Small intestine (tissue), 7 donors: Measurements from ENCODE around the gene SCG2. TPM values are rescaled to one million over a fixed set of nuclear protein-coding genes. Genes with fewer than 3 reads are reported as not detected.

Source experiments
- DNase-seq, 2 donors: peaks; one replicate each; pipeline versions ENCODE4 v3.0.0 to v3.0.0-alpha.2; 2013
- FAIRE-seq: peaks from 2 replicates; lab custom pipeline; 2012; peaks lifted over from hg19 to GRCh38; lab: Jason Lieb, UNC
- H3K27ac ChIP-seq, 3 donors: one replicate each; pipeline ENCODE4 v1.5.1; 2013; ENCODE audit warnings: low read length in 2 of 3, mild to moderate bottlenecking in 2 of 3, control low read depth in 1 of 3, inconsistent platforms in 1 of 3, low read depth in 1 of 3, moderate library complexity in 1 of 3
- H3K27me3 ChIP-seq, 3 donors: one replicate each; pipeline ENCODE4 v1.6.1; 2013; ENCODE audit warnings: low read length in 3 of 3, inconsistent platforms in 1 of 3; ENCODE audit not compliant: control insufficient read depth in 3 of 3, insufficient read depth in 3 of 3
- H3K36me3 ChIP-seq, 3 donors: one replicate each; pipeline ENCODE4 v1.6.1; 2013; ENCODE audit warnings: low read length in 3 of 3, inconsistent platforms in 1 of 3, low read depth in 1 of 3, mild to moderate bottlenecking in 1 of 3, moderate library complexity in 1 of 3; ENCODE audit not compliant: control insufficient read depth in 3 of 3, insufficient read depth in 2 of 3
- H3K4me1 ChIP-seq, 3 donors: one replicate each; pipeline ENCODE4 v1.6.1; 2013; ENCODE audit warnings: low read length in 2 of 3, inconsistent platforms in 1 of 3, low read depth in 1 of 3, mild to moderate bottlenecking in 1 of 3, moderate library complexity in 1 of 3; ENCODE audit not compliant: control insufficient read depth in 3 of 3, insufficient read depth in 2 of 3
- H3K4me3 ChIP-seq, 3 donors: one replicate each; pipeline ENCODE4 v1.5.1; 2013; ENCODE audit warnings: low read length in 3 of 3, control low read depth in 1 of 3, inconsistent platforms in 1 of 3, low read depth in 1 of 3, mild to moderate bottlenecking in 1 of 3, moderate library complexity in 1 of 3
- H3K9me3 ChIP-seq, 2 donors: one replicate each; pipeline ENCODE4 v1.6.1; 2013; ENCODE audit warnings: low read depth in 1 of 2, low read length in 1 of 2; ENCODE audit not compliant: control insufficient read depth in 2 of 2, insufficient read depth in 1 of 2
- WGBS, 3 donors: extraction: QIAGEN DNeasy Blood & Tissue Kit; methylation state at CpG; one replicate each; pipeline ENCODE4 v1.1.7; 2013; 5-methylcytosine and 5-hydroxymethylcytosine counted together
- polyA plus RNA-seq, 4 donors: library from polyadenylated mRNA; stranded (reverse) in 3 of 4; unstranded in 1 of 4; fragments of 200-250 nt in 3 of 4; fragments of 120-200 nt in 1 of 4; gene quantifications; one replicate each; pipeline versions ENCODE4 v1.2.1 to v1.2.3, GENCODE V29; 2013
- donor health status: healthy with polysubstance abuse.
- donor health status: control.
- donor health status: control.
- donor health status: Bipolar disorder and iron deficiency.
- donor health status: healthy.

Gene SCG2
- polyA plus RNA-seq, 4 donors, result 1.4 to 40.2 (median 10.2) TPM

GRCh38 chr2:223642506-223642905 is 40.3 kb upstream of the SCG2 start:
- no peaks in the 10 kb centered on the region for H3K9me3 ChIP-seq
- WGBS, 3 donors, result 93 to 96% (median 93%) methylated on average over 1 of the region's 1 CpG
- H3K4me3 ChIP-seq, result no peak overlapping the region
- no peaks in the 10 kb centered on the region for H3K4me1 ChIP-seq
- DNase-seq, result no peak
- no peak overlapping the region for H3K27ac ChIP-seq
- H3K36me3 ChIP-seq, result no peaks in the 10 kb centered on the region
- H3K27me3 ChIP-seq, result no peaks in the 10 kb centered on the region
- no peak for FAIRE-seq

DNA sequence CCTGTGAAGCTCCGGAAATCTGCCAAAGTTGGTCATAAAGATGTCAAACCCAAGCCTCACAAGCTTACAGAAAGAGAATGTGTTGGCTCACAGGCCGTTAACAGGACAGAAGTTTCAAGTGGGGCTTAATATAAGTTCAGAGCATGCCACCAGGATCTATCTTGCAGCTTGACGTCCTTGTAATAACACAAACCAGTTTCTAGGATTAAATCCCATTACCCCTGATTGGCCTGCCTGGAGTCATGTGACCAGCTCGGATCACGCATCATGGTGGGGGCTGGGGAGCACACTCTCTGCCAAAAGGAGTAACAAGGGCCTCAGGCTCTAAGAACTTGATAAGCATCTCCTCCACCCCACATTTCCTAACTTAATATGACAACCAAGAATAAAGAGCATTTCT is 38.9 kb upstream of the SCG2 start:
- 30 to 38% (median 33%) methylated on average over 5 of the region's 5 CpGs for WGBS, 3 donors
- H3K27me3 ChIP-seq, result no peaks in the 10 kb centered on the region
- no peak overlapping the region for H3K4me3 ChIP-seq
- H3K27ac ChIP-seq, result no peak overlapping the region
- FAIRE-seq, result no peak
- no peaks in the 10 kb centered on the region for H3K9me3 ChIP-seq
- H3K4me1 ChIP-seq, result no peaks in the 10 kb centered on the region
- no peak for DNase-seq
- no peaks in the 10 kb centered on the region for H3K36me3 ChIP-seq

GRCh38 chr2:223635080-223635479 is 32.9 kb upstream of the SCG2 start:
- FAIRE-seq, result no peak
- WGBS, 3 donors, result 44 to 71% (median 60%) methylated on average over 1 of the region's 1 CpG
- DNase-seq, result no peak

GRCh38 chr2:223634238-223634637 is 32.1 kb upstream of the SCG2 start:
- DNase-seq (no peak), FAIRE-seq (no peak)
- Histone ChIP-seq H3K4me1 (no peaks in the 10 kb centered on the region), H3K27me3 (peaks cover 0 to 1% (median 0%) of the 10 kb centered on the region in 3 donors), H3K27ac (no peak overlapping the region), H3K9me3 (no peaks in the 10 kb centered on the region), H3K36me3 (no peaks in the 10 kb centered on the region), H3K4me3 (no peak overlapping the region)
- 89 to 93% (median 92%) methylated on average over 3 of the region's 3 CpGs for WGBS, 3 donors

More at GRCh38 chr2:223635080-223635479, 32.9 kb upstream of the SCG2 start:
- no peak overlapping the region for H3K27ac ChIP-seq
- no peaks in the 10 kb centered on the region for H3K27me3 ChIP-seq
- no peaks in the 10 kb centered on the region for H3K4me1 ChIP-seq
- H3K9me3 ChIP-seq, result no peaks in the 10 kb centered on the region
- no peak overlapping the region for H3K4me3 ChIP-seq
- H3K36me3 ChIP-seq, result no peaks in the 10 kb centered on the region

GRCh38 chr2:223633656-223634055 is 31.5 kb upstream of the SCG2 start:
- 85 to 90% (median 88%) methylated on average over 6 of the region's 6 CpGs for WGBS, 3 donors
- FAIRE-seq, result no peak
- peaks cover 0 to 3% (median 0%) of the 10 kb centered on the region in 3 donors for H3K27me3 ChIP-seq

GRCh38 chr2:223632826-223633225 is 30.7 kb upstream of the SCG2 start:
- H3K4me3 ChIP-seq, result no peak overlapping the region
- DNase-seq, result no peak
- no peaks in the 10 kb centered on the region for H3K4me1 ChIP-seq
- peaks cover 0 to 3% (median 0%) of the 10 kb centered on the region in 3 donors for H3K27me3 ChIP-seq
- 17 to 56% (median 37%) methylated on average over 2 of the region's 2 CpGs for WGBS, 3 donors
- FAIRE-seq, result no peak
- H3K9me3 ChIP-seq, result no peaks in the 10 kb centered on the region
- no peak overlapping the region for H3K27ac ChIP-seq
- H3K36me3 ChIP-seq, result no peaks in the 10 kb centered on the region

More at GRCh38 chr2:223633656-223634055, 31.5 kb upstream of the SCG2 start:
- Histone ChIP-seq H3K27ac (no peak overlapping the region), H3K4me1 (no peaks in the 10 kb centered on the region), H3K4me3 (no peak overlapping the region), H3K36me3 (no peaks in the 10 kb centered on the region), H3K9me3 (no peaks in the 10 kb centered on the region)
- DNase-seq, result no peak

- no peaks in the 10 kb centered on the region for H3K9me3 ChIP-seq
- H3K27ac ChIP-seq, result no peak overlapping the region
- no peak overlapping the region for H3K4me3 ChIP-seq
- no peaks in the 10 kb centered on the region for H3K4me1 ChIP-seq
- H3K27me3 ChIP-seq, result peaks cover 0 to 3% (median 0%) of the 10 kb centered on the region in 3 donors
- WGBS, 3 donors, result 29 to 40% (median 34%) methylated on average over 2 of the region's 2 CpGs
- DNase-seq, result no peak
- no peaks in the 10 kb centered on the region for H3K36me3 ChIP-seq
- FAIRE-seq, result no peak
Observed at GRCh38 chr2:223626716-223627115, 24.6 kb upstream of the SCG2 start.

DNA sequence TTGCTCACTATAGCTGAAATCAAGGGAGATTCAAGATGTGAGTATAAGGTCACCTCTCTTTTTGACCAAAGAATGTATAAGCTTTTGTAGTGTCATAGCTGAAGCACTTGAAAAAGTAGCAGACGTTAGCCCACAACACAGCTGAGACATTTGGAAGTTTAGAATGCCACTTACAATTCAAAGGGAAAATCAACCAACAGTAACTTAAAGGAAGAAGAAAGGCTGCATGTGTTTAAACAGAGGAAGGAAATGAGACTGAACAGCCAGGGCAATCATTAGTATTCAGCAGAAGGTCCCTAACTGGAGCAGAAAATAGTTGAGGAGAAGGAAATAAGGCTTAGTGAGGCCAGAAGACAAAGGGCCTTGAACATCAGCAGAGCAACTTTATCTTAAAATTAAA is 23.5 kb upstream of the SCG2 start:
- Histone ChIP-seq H3K4me1 (no peaks in the 10 kb centered on the region), H3K9me3 (no peaks in the 10 kb centered on the region), H3K27me3 (peaks cover 0 to 3% (median 0%) of the 10 kb centered on the region in 3 donors), H3K4me3 (no peak overlapping the region), H3K27ac (no peak overlapping the region), H3K36me3 (no peaks in the 10 kb centered on the region)
- WGBS, 3 donors, result 54 to 74% (median 63%) methylated on average over 1 of the region's 1 CpG
- FAIRE-seq, result no peak
- DNase-seq, result no peak

DNA sequence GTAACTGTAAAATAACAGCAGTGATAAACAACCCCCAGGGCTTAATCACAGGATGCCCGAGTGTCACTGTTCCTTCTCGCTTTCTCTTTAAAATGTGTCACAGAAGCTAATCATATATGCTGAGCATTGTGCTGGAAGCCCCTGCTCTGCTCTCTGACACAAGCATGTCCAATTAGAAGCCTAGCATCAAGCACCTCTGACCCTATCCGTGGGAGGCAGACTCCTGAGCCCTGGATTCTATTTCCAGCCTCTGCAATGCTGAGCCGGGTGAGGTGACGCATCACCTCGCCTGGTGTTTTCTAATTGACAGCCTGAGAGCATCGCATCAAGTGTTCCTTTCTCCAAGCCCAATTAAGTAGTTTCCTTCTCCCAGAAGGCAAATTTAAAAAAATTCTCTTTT is 19.7 kb upstream of the SCG2 start:
- no peak for FAIRE-seq
- DNase-seq, result no peak
- no peaks in the 10 kb centered on the region for H3K4me1 ChIP-seq
- H3K4me3 ChIP-seq, result no peak overlapping the region
- no peak overlapping the region for H3K27ac ChIP-seq
- no peaks in the 10 kb centered on the region for H3K36me3 ChIP-seq
- WGBS, 3 donors, result 61 to 76% (median 65%) methylated on average over 7 of the region's 7 CpGs
- H3K9me3 ChIP-seq, result no peaks in the 10 kb centered on the region
- peaks cover 0 to 2% (median 0%) of the 10 kb centered on the region in 3 donors for H3K27me3 ChIP-seq
